ENCODE data around the gene SOX6.

The SOX6 gene

GRCh38 chr11:16013649-16014275 lies 342.6 kb downstream of the SOX6 start:
- TF ChIP-seq CTCF (conservative IDR thresholded peaks at IDR 0.05): no peak
- no peak overlapping the region for H3K27ac ChIP-seq

- TF ChIP-seq CTCF (conservative IDR thresholded peaks at IDR 0.05): no peak
- no peak overlapping the region for H3K27ac ChIP-seq
Observed at GRCh38 chr11:16013242-16013641, 343.1 kb downstream of the SOX6 start.

GRCh38 chr11:16012125-16012751 lies 344.1 kb downstream of the SOX6 start:
- TF ChIP-seq CTCF (conservative IDR thresholded peaks at IDR 0.05): no peak
- no peak overlapping the region for H3K27ac ChIP-seq

- TF ChIP-seq CTCF (conservative IDR thresholded peaks at IDR 0.05): no peak
- H3K27ac ChIP-seq: no peak overlapping the region
Observed at GRCh38 chr11:16011396-16011795, 344.9 kb downstream of the SOX6 start.

GRCh38 chr11:16009021-16009420 lies 347.3 kb downstream of the SOX6 start:
- no peak for TF ChIP-seq CTCF (conservative IDR thresholded peaks at IDR 0.05)

GRCh38 chr11:16007514-16007913 lies 348.8 kb downstream of the SOX6 start:
- H3K27ac ChIP-seq: no peak overlapping the region
- TF ChIP-seq CTCF (conservative IDR thresholded peaks at IDR 0.05): no peak

More at GRCh38 chr11:16009021-16009420, 347.3 kb downstream of the SOX6 start:
- H3K27ac ChIP-seq: no peak overlapping the region

- no peak overlapping the region; the same call in 1 of the 2 replicates for H3K27ac ChIP-seq
- no peak for TF ChIP-seq CTCF (conservative IDR thresholded peaks at IDR 0.05)
Observed at GRCh38 chr11:16002942-16003341, 353.4 kb downstream of the SOX6 start.
